K562 (cell line): ENCODE results near the gene ARRB2. TPM values are rescaled to one million over a fixed set of nuclear protein-coding genes. Genes with fewer than 3 reads are reported as not detected.
A peak's percentile ranks its signal among the peaks of the same experiment; 100 is the strongest.

Source experiments
- ATAC-seq: fragments of 200-7000 bp; cut with Tn5 transposase; 3 replicates; pipeline ENCODE4 v1.9.1; 2020; ENCODE audit warnings: moderate library complexity
- BruUV-seq: library from RNA; stranded (reverse); fragments of 400-500 nt; replicated peaks from 2 replicates; lab custom pipeline; 2021; lab: Mats Ljungman, UMichigan
- CTCF ChIA-PET: fragments of 300-600 bp; formaldehyde crosslinking; extraction: SDS; loops from one replicate; lab custom pipeline; 2021; ENCODE audit warnings: low intra/inter-chr PET ratio; lab: Yijun Ruan, JAX
- POLR2A ChIA-PET: fragments of 300-600, 350-650 bp; sonication (Branson Sonifier 250); formaldehyde crosslinking; extraction: SDS; loops from one replicate; lab custom pipeline; 2021; ENCODE audit warnings: antibody characterized with exemption, inconsistent platforms; lab: Yijun Ruan, JAX
- DNase-seq, 4 experiments: peaks; one replicate each; pipeline versions ENCODE4 v3.0.0 to v3.0.0-alpha.2; 2011 to 2018; ENCODE audit warnings: low spot score in 3 of 4, mixed read lengths in 3 of 4; ENCODE audit errors: extremely low read depth in 1 of 4
- FAIRE-seq: peaks from 2 replicates; lab custom pipeline; 2011; peaks lifted over from hg19 to GRCh38; lab: Jason Lieb, UNC
- H2AFZ ChIP-seq: 2 replicates; pipeline ENCODE4 v1.6.0; 2011; ENCODE audit warnings: low read depth, low read length, control low read depth, inconsistent platforms
- H3K27ac ChIP-seq: fragments of 200-600 bp; 3 replicates; pipeline ENCODE4 v1.8.0; 2011; ENCODE audit warnings: low read depth, mild to moderate bottlenecking, control low read depth, inconsistent platforms, low read length, moderate library complexity, mixed read lengths; ENCODE audit errors: extremely low read depth
- H3K27me3 ChIP-seq, 2 experiments: fragments of 300-600 bp in 1 of 2; 2 replicates in 1 of 2; 3 replicates in 1 of 2; pipeline versions ENCODE4 v1.6.0 to v1.8.0; 2011; ENCODE audit warnings: inconsistent platforms in 2 of 2, low read length in 2 of 2, mild to moderate bottlenecking in 1 of 2, mixed read lengths in 1 of 2, moderate library complexity in 1 of 2; ENCODE audit not compliant: control insufficient read depth in 2 of 2, insufficient read depth in 2 of 2
- H3K36me3 ChIP-seq: fragments of 300-600 bp; 3 replicates; pipeline ENCODE4 v1.8.0; 2011; ENCODE audit warnings: mild to moderate bottlenecking, low read length, inconsistent platforms; ENCODE audit not compliant: control insufficient read depth, insufficient read depth
- H3K4me1 ChIP-seq, 2 experiments: fragments of 200-600 bp in 1 of 2; replicated peaks in 1 of 2; 2 replicates in 1 of 2; 3 replicates in 1 of 2; pipeline versions ENCODE4 v1.5.1 to v1.8.0; 2011; ENCODE audit warnings: inconsistent platforms in 2 of 2, low read length in 2 of 2, mild to moderate bottlenecking in 1 of 2, mixed read lengths in 1 of 2, moderate library complexity in 1 of 2; ENCODE audit not compliant: control insufficient read depth in 2 of 2, insufficient read depth in 2 of 2
- H3K4me2 ChIP-seq: 2 replicates; pipeline ENCODE4 v1.6.1; 2011; ENCODE audit warnings: low read length, control low read depth, inconsistent platforms, mixed read lengths; ENCODE audit not compliant: insufficient read depth
- H3K4me3 ChIP-seq: fragments of 200-600 bp; sonication (generic), shearing (Covaris generic); 2 replicates; pipeline ENCODE4 v1.5.1; 2016; ENCODE audit warnings: control low read depth, inconsistent platforms
- H3K79me2 ChIP-seq: fragments of 200-600 bp; 3 replicates; pipeline ENCODE4 v1.8.0; 2011; ENCODE audit warnings: low read length, inconsistent platforms; ENCODE audit not compliant: control insufficient read depth, insufficient read depth
- H3K9ac ChIP-seq, 2 experiments: 2 replicates each; pipeline versions ENCODE4 v1.6.0 to v1.6.1; 2011; ENCODE audit warnings: low read depth in 2 of 2, low read length in 2 of 2, control low read depth in 1 of 2, inconsistent platforms in 1 of 2, mild to moderate bottlenecking in 1 of 2, mixed read lengths in 1 of 2; ENCODE audit not compliant: insufficient read depth in 1 of 2
- H3K9me1 ChIP-seq: one replicate; pipeline ENCODE4 v1.6.0; 2011; ENCODE audit warnings: inconsistent platforms, mild to moderate bottlenecking, low read length, moderate library complexity; ENCODE audit not compliant: control insufficient read depth, insufficient read depth
- H3K9me3 ChIP-seq: replicated peaks from 2 replicates; pipeline ENCODE4 v1.5.1; 2011; ENCODE audit warnings: low read depth, low read length, inconsistent platforms; ENCODE audit not compliant: control insufficient read depth, insufficient read depth
- H4K20me1 ChIP-seq: replicated peaks from 2 replicates; pipeline ENCODE4 v1.6.1; 2011; ENCODE audit warnings: low read length, inconsistent platforms, mixed read lengths; ENCODE audit not compliant: control insufficient read depth, insufficient read depth
- BCOR ChIP-seq: fragments of 450-650 bp; IDR thresholded peaks from 2 replicates; pipeline ENCODE4 v1.6.1; 2016
- CBFA2T2 ChIP-seq: fragments of 450-650 bp; conservative IDR thresholded peaks from 2 replicates; pipeline ENCODE4 v1.6.1; 2017; ENCODE audit warnings: mild to moderate bottlenecking
- CBFA2T3 ChIP-seq: fragments of 450-650 bp; IDR thresholded peaks from 2 replicates; pipeline ENCODE4 v1.6.1; 2017
- CBX3 ChIP-seq, 2 experiments: IDR thresholded peaks; 1 replicate in 1 of 2; 2 replicates in 1 of 2; pipeline ENCODE4 v1.6.1; 2012; ENCODE audit warnings: inconsistent platforms in 2 of 2, low read length in 2 of 2, borderline replicate concordance in 1 of 2, control low read depth in 1 of 2
- NFIX ChIP-seq: fragments of 250-450 bp; sonication (Bioruptor Pico); IDR thresholded peaks from 2 replicates; pipeline ENCODE4 v1.4.0; 2020; ENCODE audit warnings: low read depth, mild to moderate bottlenecking, moderate library complexity
- NFXL1 ChIP-seq: fragments of 450-650 bp; formaldehyde crosslinking; IDR thresholded peaks from 2 replicates; pipeline ENCODE4 v1.4.0; 2021; ENCODE audit warnings: mild to moderate bottlenecking
- RBM25 ChIP-seq: fragments of 200-400 bp; formaldehyde crosslinking; IDR thresholded peaks from 2 replicates; pipeline ENCODE4 v1.6.1; 2018; ENCODE audit warnings: low read length, low read depth, moderate library complexity; ENCODE audit not compliant: severe bottlenecking
- TAL1 ChIP-seq: fragments of 450-650 bp; IDR thresholded peaks from 2 replicates; pipeline ENCODE4 v1.6.1; 2016; ENCODE audit warnings: mild to moderate bottlenecking
- TCF3 ChIP-seq: sonication (generic); formaldehyde crosslinking; IDR thresholded peaks from 2 replicates; pipeline ENCODE4 v1.4.0; 2020; ENCODE audit warnings: mild to moderate bottlenecking, missing genetic modification reagents
- TEAD4 ChIP-seq, 2 experiments: sonication (generic) in 1 of 2; formaldehyde crosslinking in 1 of 2; IDR thresholded peaks; 2 replicates each; pipeline versions ENCODE4 v1.6.1 to v1.8.0; 2012 to 2022; ENCODE audit warnings: borderline replicate concordance in 1 of 2, inconsistent platforms in 1 of 2, low read length in 1 of 2, mild to moderate bottlenecking in 1 of 2, missing genetic modification reagents in 1 of 2
- ZNF23 ChIP-seq: fragments of 250-450 bp; sonication (Bioruptor Pico); IDR thresholded peaks from 2 replicates; pipeline ENCODE4 v1.4.0; 2020; ENCODE audit warnings: mild to moderate bottlenecking
- ZNF24 ChIP-seq: fragments of 450-650 bp; IDR thresholded peaks from 2 replicates; pipeline ENCODE4 v1.6.1; 2016
- ZNF311 ChIP-seq: fragments of 250-450 bp; sonication (Bioruptor Pico); IDR thresholded peaks from 2 replicates; pipeline ENCODE4 v1.4.0; 2020; ENCODE audit warnings: mild to moderate bottlenecking, moderate library complexity
- ZNF445 ChIP-seq: fragments of 250-450 bp; sonication (Bioruptor Pico); IDR thresholded peaks from 2 replicates; pipeline ENCODE4 v1.4.0; 2020; ENCODE audit warnings: low read depth, mild to moderate bottlenecking, moderate library complexity
- ZNF717 ChIP-seq: fragments of 250-450 bp; sonication (Bioruptor Pico); IDR thresholded peaks from 2 replicates; pipeline ENCODE4 v1.5.0; 2021
- ZZZ3 ChIP-seq: fragments of 450-650 bp; IDR thresholded peaks from 2 replicates; pipeline ENCODE4 v1.6.1; 2016; ENCODE audit warnings: antibody characterized with exemption, mild to moderate bottlenecking, moderate library complexity
- WGBS: fragments of 100-300 bp; shearing (Covaris generic); methylation state at CpG from one replicate; pipeline ENCODE4 v1.1.6; 2016; ENCODE audit warnings: low coverage, mixed read lengths; ENCODE audit not compliant: insufficient coverage; ENCODE audit errors: missing lambda C conversion rate; 5-methylcytosine and 5-hydroxymethylcytosine counted together
- in situ Hi-C: fragments of 300-500 bp; cut with MboI; formaldehyde crosslinking; loops from 4 replicates; pipeline ENCODE4 v1.15.0; 2018; ENCODE audit warnings: inconsistent platforms, mixed read lengths
- intact Hi-C: fragments of 100-400 bp; cut with micrococcal nuclease; formaldehyde crosslinking; loops from 2 replicates; pipeline ENCODE4 v1.14.2; 2022
- polyA plus RNA-seq, 8 experiments: library from polyadenylated mRNA; depleted of rRNA in 4 of 8; stranded (reverse) in 5 of 8; unstranded in 3 of 8; fragments of >200 nt; fragmentation: Nextera tagmentation in 2 of 8; fragmentation: Illumina TruSeq in 1 of 8; extraction: Ambion mirVana in 2 of 8; extraction: Trizol in 1 of 8; gene quantifications; 2 replicates each; pipeline versions ENCODE4 v1.2.1 to v1.2.3, GENCODE V29; 2011 to 2014; ENCODE audit warnings: inconsistent platforms in 1 of 8, missing spikeins in 1 of 8
- total RNA-seq, 7 experiments: library from RNA; depleted of rRNA in 6 of 7; stranded (reverse); fragments of >200 nt in 6 of 7; fragmentation: Illumina TruSeq in 2 of 7; extraction: Trizol in 2 of 7; gene quantifications; 2 replicates each; pipeline versions ENCODE4 v1.2.1 to v1.2.3, GENCODE V29; 2011 to 2021; ENCODE audit warnings: low replicate concordance in 1 of 7
- TF ChIP-seq, protein P1 (sequence below): fragments of 450-650 bp; IDR thresholded peaks from 2 replicates; pipeline ENCODE4 v1.6.1; 2018; ENCODE audit not compliant: partially characterized antibody

The ARRB2 gene
- total and polyA plus RNA-seq, 9 of the 15 experiments (the other 6 are each of a cell fraction or from before 2014, with no cell fraction given) = 0.79 to 15.3 (median 8.8) TPM

DNA sequence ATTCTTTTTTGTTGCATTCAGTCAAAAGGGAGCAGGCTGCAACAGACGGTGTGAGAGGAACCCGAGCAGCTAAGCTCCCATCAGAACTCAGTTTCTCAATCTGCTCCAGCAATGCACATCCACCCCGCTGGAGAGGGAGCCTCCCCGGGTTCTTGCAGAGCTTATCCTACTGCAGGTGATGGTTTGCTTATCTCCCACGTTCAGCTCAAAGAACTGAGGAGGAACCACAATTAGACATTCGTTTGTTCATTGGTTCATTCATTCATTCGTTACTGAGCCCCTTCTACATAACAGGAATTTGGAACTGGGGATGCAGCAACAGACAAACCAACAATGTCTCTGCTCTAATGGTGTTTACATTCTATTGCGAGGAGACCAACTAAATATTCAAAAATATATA lies 46.7 kb upstream of the ARRB2 start:
- no peak overlapping the region for H3K27ac ChIP-seq

DNA sequence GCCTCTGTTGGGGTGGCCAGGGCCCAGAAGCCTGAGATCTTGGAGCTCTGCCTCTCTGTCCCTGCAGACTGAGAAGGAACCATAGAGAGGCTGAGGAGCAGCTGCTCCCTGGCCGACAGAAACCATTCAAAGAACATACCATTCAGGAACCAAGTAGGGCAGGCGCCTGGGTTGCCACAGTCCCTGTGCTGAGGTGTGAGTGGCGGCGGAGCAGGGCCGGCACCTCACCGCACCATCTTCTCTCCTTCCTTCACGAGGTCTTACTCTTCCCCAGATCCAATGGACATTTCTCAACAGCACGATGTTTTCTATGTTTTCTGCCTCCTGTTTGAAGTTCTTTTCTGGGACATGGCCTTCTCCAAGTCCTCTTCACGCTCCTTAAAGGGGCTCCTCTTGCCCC lies 46.2 kb upstream of the ARRB2 start:
- POLR2A ChIA-PET = interaction anchor here (0.7 to 1.4 kb wide), 3 partner anchors 10 to 88 kb away, joined by 3 read pairs; partner anchors contain the start of gene PELP1
- intact Hi-C loops (no loop called here), in situ Hi-C loops (no loop called here)
- 47% methylated on average over 6 of the region's 9 CpGs for WGBS
- no peak for FAIRE-seq
- no peak overlapping the region for H2AFZ ChIP-seq
- H3K9me3 ChIP-seq = no peaks in the 10 kb centered on the region
- DNase-seq = no peak
- H3K27me3 ChIP-seq = no peaks in the 10 kb centered on the region
- BruUV-seq = no TSS peak
- H3K79me2 ChIP-seq = no peaks in the 10 kb centered on the region
- no peaks in the 10 kb centered on the region for H4K20me1 ChIP-seq
- H3K9ac ChIP-seq = no peak overlapping the region
- TF ChIP-seq NFXL1 = no peak
- TF ChIP-seq, protein P1, sequence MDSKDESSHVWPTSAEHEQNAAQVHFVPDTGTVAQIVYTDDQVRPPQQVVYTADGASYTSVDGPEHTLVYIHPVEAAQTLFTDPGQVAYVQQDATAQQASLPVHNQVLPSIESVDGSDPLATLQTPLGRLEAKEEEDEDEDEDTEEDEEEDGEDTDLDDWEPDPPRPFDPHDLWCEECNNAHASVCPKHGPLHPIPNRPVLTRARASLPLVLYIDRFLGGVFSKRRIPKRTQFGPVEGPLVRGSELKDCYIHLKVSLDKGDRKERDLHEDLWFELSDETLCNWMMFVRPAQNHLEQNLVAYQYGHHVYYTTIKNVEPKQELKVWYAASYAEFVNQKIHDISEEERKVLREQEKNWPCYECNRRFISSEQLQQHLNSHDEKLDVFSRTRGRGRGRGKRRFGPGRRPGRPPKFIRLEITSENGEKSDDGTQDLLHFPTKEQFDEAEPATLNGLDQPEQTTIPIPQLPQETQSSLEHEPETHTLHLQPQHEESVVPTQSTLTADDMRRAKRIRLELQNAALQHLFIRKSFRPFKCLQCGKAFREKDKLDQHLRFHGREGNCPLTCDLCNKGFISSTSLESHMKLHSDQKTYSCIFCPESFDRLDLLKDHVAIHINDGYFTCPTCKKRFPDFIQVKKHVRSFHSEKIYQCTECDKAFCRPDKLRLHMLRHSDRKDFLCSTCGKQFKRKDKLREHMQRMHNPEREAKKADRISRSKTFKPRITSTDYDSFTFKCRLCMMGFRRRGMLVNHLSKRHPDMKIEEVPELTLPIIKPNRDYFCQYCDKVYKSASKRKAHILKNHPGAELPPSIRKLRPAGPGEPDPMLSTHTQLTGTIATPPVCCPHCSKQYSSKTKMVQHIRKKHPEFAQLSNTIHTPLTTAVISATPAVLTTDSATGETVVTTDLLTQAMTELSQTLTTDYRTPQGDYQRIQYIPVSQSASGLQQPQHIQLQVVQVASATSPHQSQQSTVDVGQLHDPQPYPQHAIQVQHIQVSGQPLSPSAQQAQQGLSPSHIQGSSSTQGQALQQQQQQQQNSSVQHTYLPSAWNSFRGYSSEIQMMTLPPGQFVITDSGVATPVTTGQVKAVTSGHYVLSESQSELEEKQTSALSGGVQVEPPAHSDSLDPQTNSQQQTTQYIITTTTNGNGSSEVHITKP = peak; percentile 21
- TF ChIP-seq CBX3 (IDR thresholded peaks at IDR 0.05; ENCODE audit: borderline replicate concordance in 1 of 2, low read length in 2 of 2) = no peak
- CTCF ChIA-PET = no interaction called here
- H3K36me3 ChIP-seq = no peaks in the 10 kb centered on the region
- no peak for ATAC-seq
- H3K4me3 ChIP-seq = no peak overlapping the region
- peaks cover 11 to 17% of the 10 kb centered on the region in 2 experiments; a peak in 3 of 5 replicates for H3K4me1 ChIP-seq
- no peak overlapping the region for H3K4me2 ChIP-seq
- no peaks in the 10 kb centered on the region for H3K9me1 ChIP-seq
- H3K27ac ChIP-seq = no peak overlapping the region

More for the DNA sequence above, 46.7 kb upstream of the ARRB2 start:
- H3K4me1 ChIP-seq = peaks cover 11 to 19% of the 10 kb centered on the region in 2 experiments; a peak in 3 of 5 replicates
- peak overlapping the region in 1 of 2 experiments; percentile 58; a peak in 1 of 4 replicates for H3K9ac ChIP-seq
- no peak overlapping the region for H3K4me3 ChIP-seq
- ChIA-PET CTCF (no interaction called here), POLR2A (interaction anchor here (1.3 kb wide), 1 partner anchor 8 kb away, joined by 5 read pairs; no protein-coding TSS in a partner anchor)
- no peaks in the 10 kb centered on the region for H3K79me2 ChIP-seq
- intact Hi-C loops (no loop called here), in situ Hi-C loops (no loop called here)
- no peak overlapping the region for H3K4me2 ChIP-seq
- no TSS peak for BruUV-seq
- ATAC-seq (no peak), DNase-seq (peak in 1 of 4 experiments; percentile 39), FAIRE-seq (no peak)
- TF ChIP-seq TCF3 (CRISPR knock-in tag) (0 out of 2 replicates have a peak, but pooled peaks have one; percentile 19), BCOR (0 out of 2 replicates have a peak, but pooled peaks have one; percentile 18), RBM25 (peak; percentile 10), ZNF311 (no peak), NFIX (CRISPR knock-in tag) (no peak), ZNF24 (peak; percentile 93), CBFA2T3 (peak; percentile 57), TEAD4 (IDR thresholded peaks at IDR 0.05; ENCODE audit: low read length) (peak; percentile 34; the same call in 1 of the 2 replicates), TEAD4 (CRISPR knock-in tag; IDR thresholded peaks at IDR 0.05; ENCODE audit: borderline replicate concordance) (no peak), CBFA2T2 (0 out of 2 replicates have a peak, but pooled peaks have one; percentile 32), TAL1 (peak; percentile 40; the same call in 1 of the 2 replicates), ZNF717 (CRISPR knock-in tag) (no peak), ZZZ3 (no peak), ZNF23 (CRISPR knock-in tag) (no peak), ZNF445 (no peak)
- H3K9me1 ChIP-seq = no peaks in the 10 kb centered on the region
- no peaks in the 10 kb centered on the region for H3K36me3 ChIP-seq
- 9% methylated on average over 8 of the region's 8 CpGs for WGBS
- H3K9me3 ChIP-seq = no peaks in the 10 kb centered on the region
- no peaks in the 10 kb centered on the region for H3K27me3 ChIP-seq
- no peaks in the 10 kb centered on the region for H4K20me1 ChIP-seq
- no peak overlapping the region for H2AFZ ChIP-seq
